ENCODE data around the gene RPS6KB1.
"Not testable (repeated sequence)": the region's sequence is repeated elsewhere in the genome, so short reads cannot be mapped to it uniquely, and the experiment has no call there.

GRCh38 chr17:59852847-59853167 lies 40.1 kb upstream of the RPS6KB1 start:
- TF ChIP-seq EZH2phosphoT487 (IDR thresholded peaks at IDR 0.05; ENCODE audit: insufficient read depth, low read depth); EZH2 (IDR thresholded peaks at IDR 0.05; ENCODE audit: insufficient read depth, poor library complexity, severe bottlenecking): not testable (repeated sequence)

All from GM23248 (cell line).